IMR-90 (cell line): Measurements from ENCODE around the gene FBXL16. TPM values are rescaled to one million over a fixed set of nuclear protein-coding genes. Genes with fewer than 3 reads are reported as not detected.

Experiments
- ATAC-seq: fragments of 200-7000 bp; cut with Tn5 transposase; 2 replicates; pipeline ENCODE4 v1.9.1; 2020; ENCODE audit warnings: low read depth, mild to moderate bottlenecking, moderate library complexity
- BruUV-seq: library from RNA; stranded (reverse); fragments of 400-500 nt; replicated peaks from 2 replicates; lab custom pipeline; 2021; lab: Mats Ljungman, UMichigan
- CTCF ChIA-PET: fragments of 300-600 bp; formaldehyde crosslinking; extraction: SDS; loops from one replicate; lab custom pipeline; 2021; ENCODE audit warnings: antibody characterized with exemption; lab: Yijun Ruan, JAX
- POLR2A ChIA-PET: fragments of 300-600 bp; sonication (Branson Sonifier 250); formaldehyde crosslinking; loops from one replicate; lab custom pipeline; 2022; ENCODE audit warnings: antibody characterized with exemption; ENCODE audit not compliant: unreplicated experiment; lab: Charles Lee
- DNase-seq: peaks from one replicate; pipeline ENCODE4 v3.0.0; 2013
- H2AFZ ChIP-seq: replicated peaks from 2 replicates; pipeline ENCODE3; 2013; ENCODE audit warnings: low read length, mild to moderate bottlenecking; ENCODE audit not compliant: poor library complexity
- H2AK5ac ChIP-seq: 2 replicates; pipeline ENCODE4 v1.6.1; 2013; ENCODE audit warnings: low read depth, low read length, inconsistent platforms
- H2AK9ac ChIP-seq: replicated peaks from 2 replicates; pipeline ENCODE3; 2013; ENCODE audit warnings: mild to moderate bottlenecking, low read depth, low read length, moderate library complexity; ENCODE audit not compliant: poor library complexity
- H2BK120ac ChIP-seq: 2 replicates; pipeline ENCODE4 v1.6.1; 2013; ENCODE audit warnings: low read depth, low read length, inconsistent platforms
- H2BK15ac ChIP-seq: 3 replicates; pipeline ENCODE4 v1.6.1; 2013; ENCODE audit warnings: low read depth, low read length, inconsistent platforms
- H2BK20ac ChIP-seq: 2 replicates; pipeline ENCODE4 v1.6.1; 2013; ENCODE audit warnings: low read depth, mild to moderate bottlenecking, inconsistent platforms, low read length, moderate library complexity
- H2BK5ac ChIP-seq: 2 replicates; pipeline ENCODE4 v1.6.1; 2013; ENCODE audit warnings: mild to moderate bottlenecking, low read depth, low read length, inconsistent platforms; ENCODE audit not compliant: poor library complexity, severe bottlenecking
- H3K14ac ChIP-seq: replicated peaks from 2 replicates; pipeline ENCODE4 v1.6.1; 2013; ENCODE audit warnings: low read depth, low read length, inconsistent platforms
- H3K18ac ChIP-seq: 2 replicates; pipeline ENCODE4 v1.6.1; 2013; ENCODE audit warnings: low read depth, low read length, control low read depth
- H3K23ac ChIP-seq: 2 replicates; pipeline ENCODE4 v1.6.1; 2013; ENCODE audit warnings: low read depth, low read length, inconsistent platforms
- H3K27ac ChIP-seq: 2 replicates; pipeline ENCODE4 v1.5.1; 2013; ENCODE audit warnings: mild to moderate bottlenecking, control low read depth, low read length; ENCODE audit not compliant: insufficient read depth
- H3K27me3 ChIP-seq: 2 replicates; pipeline ENCODE4 v1.6.1; 2013; ENCODE audit warnings: low read length; ENCODE audit not compliant: control insufficient read depth, insufficient read depth
- H3K36me3 ChIP-seq: 2 replicates; pipeline ENCODE4 v1.6.1; 2013; ENCODE audit warnings: low read length, mixed read lengths; ENCODE audit not compliant: control insufficient read depth, insufficient read depth
- H3K4ac ChIP-seq: 2 replicates; pipeline ENCODE4 v1.6.1; 2013; ENCODE audit warnings: low read depth, low read length, inconsistent platforms
- H3K4me1 ChIP-seq: 2 replicates; pipeline ENCODE4 v1.6.1; 2013; ENCODE audit warnings: low read length, mixed read lengths; ENCODE audit not compliant: control insufficient read depth, insufficient read depth
- H3K4me2 ChIP-seq: 2 replicates; pipeline ENCODE4 v1.6.1; 2013; ENCODE audit warnings: low read depth, mild to moderate bottlenecking, control low read depth, low read length, moderate library complexity
- H3K4me3 ChIP-seq: 2 replicates; pipeline ENCODE4 v1.5.1; 2013; ENCODE audit warnings: low read depth, mild to moderate bottlenecking, control low read depth, low read length, moderate library complexity; ENCODE audit not compliant: insufficient read depth
- H3K56ac ChIP-seq: 2 replicates; pipeline ENCODE4 v1.6.1; 2013; ENCODE audit warnings: low read length, inconsistent platforms; ENCODE audit not compliant: insufficient read depth; ENCODE audit errors: extremely low read depth
- H3K79me1 ChIP-seq, 2 experiments: 2 replicates each; pipeline ENCODE4 v1.6.1; 2013; ENCODE audit warnings: low read length in 2 of 2, inconsistent platforms in 1 of 2, low read depth in 1 of 2
- H3K9ac ChIP-seq: 2 replicates; pipeline ENCODE4 v1.6.1; 2013; ENCODE audit warnings: low read depth, low read length, control low read depth
- H3K9me1 ChIP-seq: 2 replicates; pipeline ENCODE4 v1.6.1; 2013; ENCODE audit warnings: low read length, inconsistent platforms; ENCODE audit not compliant: insufficient read depth
- H3K9me3 ChIP-seq: 2 replicates; pipeline ENCODE4 v1.6.1; 2013; ENCODE audit warnings: low read length; ENCODE audit not compliant: control insufficient read depth, insufficient read depth
- H4K20me1 ChIP-seq: 2 replicates; pipeline ENCODE4 v1.6.1; 2013; ENCODE audit warnings: low read length, inconsistent platforms; ENCODE audit not compliant: insufficient read depth
- H4K5ac ChIP-seq: 2 replicates; pipeline ENCODE4 v1.6.1; 2013; ENCODE audit warnings: mild to moderate bottlenecking, low read depth, low read length, control low read depth
- H4K8ac ChIP-seq, 2 experiments: 2 replicates each; pipeline ENCODE4 v1.6.1; 2013; ENCODE audit warnings: low read depth in 2 of 2, low read length in 2 of 2, control low read depth in 1 of 2, inconsistent platforms in 1 of 2
- H4K91ac ChIP-seq: 2 replicates; pipeline ENCODE4 v1.6.1; 2013; ENCODE audit warnings: low read depth, low read length, inconsistent platforms; ENCODE audit not compliant: insufficient read depth
- BHLHE40 ChIP-seq: fragments of 150-350 bp; IDR thresholded peaks from 2 replicates; pipeline ENCODE4 v1.6.1; 2016; ENCODE audit warnings: mild to moderate bottlenecking, low read depth, low read length
- CEBPB ChIP-seq: IDR thresholded peaks from 2 replicates; pipeline ENCODE4 v1.6.1; 2012; ENCODE audit warnings: low read depth, low read length, improper control_type of control experiment
- CHD1 ChIP-seq: IDR thresholded peaks from 2 replicates; pipeline ENCODE4 v1.6.1; 2012; ENCODE audit warnings: low read depth, low read length, improper control_type of control experiment
- FOS ChIP-seq: fragments of 150-350 bp; IDR thresholded peaks from 2 replicates; pipeline ENCODE4 v1.6.1; 2016; ENCODE audit warnings: low read depth, low read length
- MAFK ChIP-seq: IDR thresholded peaks from 2 replicates; pipeline ENCODE4 v1.6.1; 2012; ENCODE audit warnings: low read depth, low read length, improper control_type of control experiment
- MAZ ChIP-seq: IDR thresholded peaks from 2 replicates; pipeline ENCODE4 v1.6.1; 2012; ENCODE audit warnings: low read depth, mild to moderate bottlenecking, low read length, improper control_type of control experiment, moderate library complexity, borderline replicate concordance
- MXI1 ChIP-seq: IDR thresholded peaks from 2 replicates; pipeline ENCODE4 v1.6.1; 2012; ENCODE audit warnings: low read depth, mild to moderate bottlenecking, low read length, moderate library complexity, borderline replicate concordance
- NFE2L2 ChIP-seq: fragments of 150-350 bp; IDR thresholded peaks from 2 replicates; pipeline ENCODE4 v1.6.1; 2016; ENCODE audit warnings: low read depth, mild to moderate bottlenecking, low read length
- POLR2A ChIP-seq: IDR thresholded peaks from 2 replicates; pipeline ENCODE4 v1.6.1; 2012; ENCODE audit warnings: mild to moderate bottlenecking, low read depth, low read length
- RAD21 ChIP-seq: IDR thresholded peaks from 2 replicates; pipeline ENCODE4 v1.6.1; 2012; ENCODE audit warnings: low read length, improper control_type of control experiment
- RCOR1 ChIP-seq: IDR thresholded peaks from 2 replicates; pipeline ENCODE4 v1.6.1; 2012; ENCODE audit warnings: mild to moderate bottlenecking, low read length, improper control_type of control experiment; ENCODE audit not compliant: insufficient replicate concordance
- RFX5 ChIP-seq: IDR thresholded peaks from 2 replicates; pipeline ENCODE4 v1.8.0; 2012; ENCODE audit warnings: low read depth, mild to moderate bottlenecking, low read length, moderate library complexity
- SMC3 ChIP-seq: fragments of 150-350 bp; IDR thresholded peaks from 2 replicates; pipeline ENCODE4 v1.6.1; 2016; ENCODE audit warnings: low read depth, mild to moderate bottlenecking, antibody characterized with exemption, low read length, moderate library complexity
- WGBS, 2 experiments: methylation state at CpG; one replicate each; pipeline versions ENCODE4 v1.1.5 to v1.1.7; 2013; ENCODE audit warnings: missing lambda C conversion rate in 2 of 2; ENCODE audit not compliant: insufficient read length in 1 of 2; ENCODE audit errors: extremely low coverage in 2 of 2; 5-methylcytosine and 5-hydroxymethylcytosine counted together
- dilution Hi-C: fragments of 300-500 bp; cut with HindIII; formaldehyde crosslinking; loops from one replicate; pipeline ENCODE4 v1.14.3; 2018; ENCODE audit warnings: low sequenced_read_pairs; ENCODE audit not compliant: unreplicated experiment
- in situ Hi-C: fragments of 300-500 bp; cut with MboI; formaldehyde crosslinking; loops from 3 replicates; pipeline ENCODE4 v1.14.3; 2019; ENCODE audit warnings: low sequenced_read_pairs, inconsistent platforms, mixed read lengths
- intact Hi-C: fragments of 100-400 bp; cut with micrococcal nuclease; formaldehyde crosslinking; loops from 2 replicates; pipeline ENCODE4 v1.10.0; 2022
- polyA plus RNA-seq, 3 experiments: library from polyadenylated mRNA; depleted of rRNA; stranded (reverse); fragments of >200 nt; gene quantifications; 2 replicates each; pipeline ENCODE4 v1.2.3, GENCODE V29; 2012; ENCODE audit warnings: low replicate concordance in 1 of 3
- total RNA-seq: library from RNA; depleted of rRNA; stranded (reverse); fragments of >200 nt; gene quantifications from 2 replicates; pipeline ENCODE4 v1.2.3, GENCODE V29; 2012
- TF ChIP-seq, protein P1 (sequence below): fragments of 150-350 bp; IDR thresholded peaks from 2 replicates; pipeline ENCODE4 v1.6.1; 2017; ENCODE audit warnings: mild to moderate bottlenecking, antibody characterized with exemption, low read length, low read depth
- TF ChIP-seq, protein P2 (sequence below): conservative IDR thresholded peaks from 2 replicates; pipeline ENCODE4 v1.5.1; 2012; ENCODE audit warnings: mild to moderate bottlenecking, low read depth, low read length, improper control_type of control experiment
- TF ChIP-seq, protein P3 (sequence below): fragments of 150-350 bp; IDR thresholded peaks from 2 replicates; pipeline ENCODE4 v1.6.1; 2016; ENCODE audit warnings: low read depth, mild to moderate bottlenecking, low read length, moderate library complexity, borderline replicate concordance

FBXL16 gene
- total and polyA plus RNA-seq, 2 of the 4 experiments (the other 2 are of a cell fraction): 0.18 to 2.2 TPM

DNA sequence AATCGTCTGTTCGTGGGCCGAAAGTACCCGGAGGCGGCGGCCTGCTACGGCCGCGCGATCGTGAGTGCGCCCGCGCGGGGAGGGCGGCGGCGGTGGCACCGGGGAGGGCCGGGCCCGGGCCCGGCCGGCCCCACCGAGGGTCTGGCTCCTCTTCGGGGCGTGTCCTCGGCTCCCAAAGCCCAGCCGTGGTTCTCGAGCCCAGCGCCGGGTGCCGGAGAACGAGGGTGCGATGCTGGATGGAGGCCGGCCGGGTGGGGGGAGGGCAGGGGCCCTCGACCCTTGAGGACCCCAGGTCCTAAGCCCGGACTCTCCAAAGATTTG is 25.0 kb downstream of the FBXL16 start:
- Histone ChIP-seq H3K4me3 (peak overlapping the region; percentile 96), H2AK5ac (no peak overlapping the region), H2BK20ac (no peak overlapping the region), H3K79me1 (peaks cover 9 to 40% of the 10 kb centered on the region in 2 experiments; a peak in 3 of 4 replicates), H2BK5ac (peak overlapping the region; percentile 74), H2BK15ac (no peak overlapping the region), H3K4me2 (peak overlapping the region; percentile 98), H3K4me1 (peaks cover 22% of the 10 kb centered on the region), H4K91ac (no peak overlapping the region), H3K14ac (peak overlapping the region; percentile 76), H3K9me1 (peaks cover 15% of the 10 kb centered on the region), H3K36me3 (peaks cover 27% of the 10 kb centered on the region), H4K20me1 (peaks cover 34% of the 10 kb centered on the region), H3K27me3 (no peaks in the 10 kb centered on the region), H3K56ac (no peak overlapping the region), H2AK9ac (peak overlapping the region; percentile 95), H2AFZ (peak overlapping the region; percentile 93), H4K5ac (peak overlapping the region; percentile 54; the same call in 1 of the 2 replicates), H3K18ac (no peak overlapping the region), H3K9ac (peak overlapping the region; percentile 80), H3K4ac (peak overlapping the region; percentile 83; the same call in 1 of the 2 replicates), H3K9me3 (no peaks in the 10 kb centered on the region), H2BK120ac (no peak overlapping the region), H4K8ac (peak overlapping the region; percentile 74 to 86; a peak in 2 of 4 replicates), H3K27ac (peak overlapping the region; percentile 82), H3K23ac (peak overlapping the region; percentile 53; the same call in 1 of the 2 replicates)
- ATAC-seq (peak; percentile 2), DNase-seq (no peak)
- POLR2A ChIA-PET: no interaction called here
- TF ChIP-seq, protein P1, sequence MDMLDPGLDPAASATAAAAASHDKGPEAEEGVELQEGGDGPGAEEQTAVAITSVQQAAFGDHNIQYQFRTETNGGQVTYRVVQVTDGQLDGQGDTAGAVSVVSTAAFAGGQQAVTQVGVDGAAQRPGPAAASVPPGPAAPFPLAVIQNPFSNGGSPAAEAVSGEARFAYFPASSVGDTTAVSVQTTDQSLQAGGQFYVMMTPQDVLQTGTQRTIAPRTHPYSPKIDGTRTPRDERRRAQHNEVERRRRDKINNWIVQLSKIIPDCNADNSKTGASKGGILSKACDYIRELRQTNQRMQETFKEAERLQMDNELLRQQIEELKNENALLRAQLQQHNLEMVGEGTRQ: no peak
- TF ChIP-seq MAZ (no peak), RFX5 (no peak), MAFK (no peak), RAD21 (no peak), NFE2L2 (no peak), SMC3 (no peak), BHLHE40 (no peak), CEBPB (no peak), MXI1 (no peak), POLR2A (no peak), CHD1 (no peak), FOS (no peak), RCOR1 (no peak)
- TF ChIP-seq, protein P2, sequence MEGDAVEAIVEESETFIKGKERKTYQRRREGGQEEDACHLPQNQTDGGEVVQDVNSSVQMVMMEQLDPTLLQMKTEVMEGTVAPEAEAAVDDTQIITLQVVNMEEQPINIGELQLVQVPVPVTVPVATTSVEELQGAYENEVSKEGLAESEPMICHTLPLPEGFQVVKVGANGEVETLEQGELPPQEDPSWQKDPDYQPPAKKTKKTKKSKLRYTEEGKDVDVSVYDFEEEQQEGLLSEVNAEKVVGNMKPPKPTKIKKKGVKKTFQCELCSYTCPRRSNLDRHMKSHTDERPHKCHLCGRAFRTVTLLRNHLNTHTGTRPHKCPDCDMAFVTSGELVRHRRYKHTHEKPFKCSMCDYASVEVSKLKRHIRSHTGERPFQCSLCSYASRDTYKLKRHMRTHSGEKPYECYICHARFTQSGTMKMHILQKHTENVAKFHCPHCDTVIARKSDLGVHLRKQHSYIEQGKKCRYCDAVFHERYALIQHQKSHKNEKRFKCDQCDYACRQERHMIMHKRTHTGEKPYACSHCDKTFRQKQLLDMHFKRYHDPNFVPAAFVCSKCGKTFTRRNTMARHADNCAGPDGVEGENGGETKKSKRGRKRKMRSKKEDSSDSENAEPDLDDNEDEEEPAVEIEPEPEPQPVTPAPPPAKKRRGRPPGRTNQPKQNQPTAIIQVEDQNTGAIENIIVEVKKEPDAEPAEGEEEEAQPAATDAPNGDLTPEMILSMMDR: no peak
- TF ChIP-seq, protein P3, sequence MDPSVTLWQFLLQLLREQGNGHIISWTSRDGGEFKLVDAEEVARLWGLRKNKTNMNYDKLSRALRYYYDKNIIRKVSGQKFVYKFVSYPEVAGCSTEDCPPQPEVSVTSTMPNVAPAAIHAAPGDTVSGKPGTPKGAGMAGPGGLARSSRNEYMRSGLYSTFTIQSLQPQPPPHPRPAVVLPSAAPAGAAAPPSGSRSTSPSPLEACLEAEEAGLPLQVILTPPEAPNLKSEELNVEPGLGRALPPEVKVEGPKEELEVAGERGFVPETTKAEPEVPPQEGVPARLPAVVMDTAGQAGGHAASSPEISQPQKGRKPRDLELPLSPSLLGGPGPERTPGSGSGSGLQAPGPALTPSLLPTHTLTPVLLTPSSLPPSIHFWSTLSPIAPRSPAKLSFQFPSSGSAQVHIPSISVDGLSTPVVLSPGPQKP: no peak
- 1% methylated on average over 24 of the region's 38 CpGs; no CpG with 5 or more reads in 1 of the 2 experiments for WGBS, 2 experiments
- intact Hi-C loops: no loop called here
- CTCF ChIA-PET: no interaction called here
- dilution Hi-C loops: no loop called here
- in situ Hi-C loops: no loop called here
- BruUV-seq: no TSS peak
